ENCODE results near the gene EEFSEC. TPM values are rescaled to one million over a fixed set of nuclear protein-coding genes. Genes with fewer than 3 reads are reported as not detected.

Gene EEFSEC
- total and polyA plus RNA-seq, 2 experiments from 2014 or later: 10.1 to 16.2 TPM

- TF ChIP-seq ZNF114 (CRISPR knock-in tag; IDR thresholded peaks at IDR 0.05): no peak
- no peak for TF ChIP-seq ZNF331 (CRISPR knock-in tag; IDR thresholded peaks at IDR 0.05; ENCODE audit: low read depth)
- TF ChIP-seq, protein P1, sequence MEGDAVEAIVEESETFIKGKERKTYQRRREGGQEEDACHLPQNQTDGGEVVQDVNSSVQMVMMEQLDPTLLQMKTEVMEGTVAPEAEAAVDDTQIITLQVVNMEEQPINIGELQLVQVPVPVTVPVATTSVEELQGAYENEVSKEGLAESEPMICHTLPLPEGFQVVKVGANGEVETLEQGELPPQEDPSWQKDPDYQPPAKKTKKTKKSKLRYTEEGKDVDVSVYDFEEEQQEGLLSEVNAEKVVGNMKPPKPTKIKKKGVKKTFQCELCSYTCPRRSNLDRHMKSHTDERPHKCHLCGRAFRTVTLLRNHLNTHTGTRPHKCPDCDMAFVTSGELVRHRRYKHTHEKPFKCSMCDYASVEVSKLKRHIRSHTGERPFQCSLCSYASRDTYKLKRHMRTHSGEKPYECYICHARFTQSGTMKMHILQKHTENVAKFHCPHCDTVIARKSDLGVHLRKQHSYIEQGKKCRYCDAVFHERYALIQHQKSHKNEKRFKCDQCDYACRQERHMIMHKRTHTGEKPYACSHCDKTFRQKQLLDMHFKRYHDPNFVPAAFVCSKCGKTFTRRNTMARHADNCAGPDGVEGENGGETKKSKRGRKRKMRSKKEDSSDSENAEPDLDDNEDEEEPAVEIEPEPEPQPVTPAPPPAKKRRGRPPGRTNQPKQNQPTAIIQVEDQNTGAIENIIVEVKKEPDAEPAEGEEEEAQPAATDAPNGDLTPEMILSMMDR (conservative IDR thresholded peaks at IDR 0.05; ENCODE audit: low read depth in 2 of 2): no peak
- TF ChIP-seq, protein P2, sequence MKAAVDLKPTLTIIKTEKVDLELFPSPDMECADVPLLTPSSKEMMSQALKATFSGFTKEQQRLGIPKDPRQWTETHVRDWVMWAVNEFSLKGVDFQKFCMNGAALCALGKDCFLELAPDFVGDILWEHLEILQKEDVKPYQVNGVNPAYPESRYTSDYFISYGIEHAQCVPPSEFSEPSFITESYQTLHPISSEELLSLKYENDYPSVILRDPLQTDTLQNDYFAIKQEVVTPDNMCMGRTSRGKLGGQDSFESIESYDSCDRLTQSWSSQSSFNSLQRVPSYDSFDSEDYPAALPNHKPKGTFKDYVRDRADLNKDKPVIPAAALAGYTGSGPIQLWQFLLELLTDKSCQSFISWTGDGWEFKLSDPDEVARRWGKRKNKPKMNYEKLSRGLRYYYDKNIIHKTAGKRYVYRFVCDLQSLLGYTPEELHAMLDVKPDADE (IDR thresholded peaks at IDR 0.05): no peak
- TF ChIP-seq EZH2 (IDR thresholded peaks at IDR 0.05; ENCODE audit: low read depth, unreplicated experiment): no peak
- TF ChIP-seq JUNB (IDR thresholded peaks at IDR 0.05; ENCODE audit: unreplicated experiment): no peak
- no peak for TF ChIP-seq NANOG (IDR thresholded peaks at IDR 0.05; ENCODE audit: borderline replicate concordance)
- TF ChIP-seq POLR2AphosphoS5 (IDR thresholded peaks at IDR 0.05; ENCODE audit: low read depth): no peak
- no peak for TF ChIP-seq STAT1 (IDR thresholded peaks at IDR 0.05; ENCODE audit: unreplicated experiment)
- no peak for TF ChIP-seq CREB1 (CRISPR knock-in tag; IDR thresholded peaks at IDR 0.05; ENCODE audit: low read depth)
- no peak for DNase-seq (ENCODE audit: low spot score)
- Histone ChIP-seq H3K27ac (ENCODE audit: low read depth) (no peak overlapping the region), H3K4me2 (no peak overlapping the region), H3K4me1 (ENCODE audit: insufficient read depth) (peaks cover 13% of the 10 kb centered on the region), H2AFZ (no peak overlapping the region), H3K27me3 (ENCODE audit: insufficient read depth) (no peaks in the 10 kb centered on the region), H4K20me1 (replicated peaks; ENCODE audit: insufficient read depth) (no peaks in the 10 kb centered on the region; the same call in 1 of the 2 replicates), H3K36me3 (ENCODE audit: insufficient read depth) (no peaks in the 10 kb centered on the region), H3K9me2 (ENCODE audit: insufficient read depth) (no peaks in the 10 kb centered on the region), H3K79me2 (replicated peaks; ENCODE audit: insufficient read depth) (no peaks in the 10 kb centered on the region), H3K4me3 (no peak overlapping the region), H3F3A (replicated peaks; ENCODE audit: low read depth) (no peaks in the 10 kb centered on the region)
- Mint-ChIP-seq H3K4me1 (peaks cover 27% of the 10 kb centered on the region), H3K27me3 (ENCODE audit: insufficient read depth, low read depth, poor library complexity) (peaks cover 2% of the 10 kb centered on the region), H3K27ac (no peak overlapping the region), H3K36me3 (ENCODE audit: low read depth) (peaks cover 4% of the 10 kb centered on the region; the same call in 1 of the 3 replicates), H3K9me3 (no peaks in the 10 kb centered on the region), H3K4me3 (no peak overlapping the region)
- no peak for ATAC-seq
Measured at GRCh38 chr3:128348075-128348474, 194.8 kb downstream of the EEFSEC start.

GRCh38 chr3:128348805-128349531 is 195.7 kb downstream of the EEFSEC start:
- DNase-seq (ENCODE audit: low spot score): peak; percentile 49
- H3K27me3 ChIP-seq (ENCODE audit: insufficient read depth): no peaks in the 10 kb centered on the region
- H4K20me1 ChIP-seq (replicated peaks; ENCODE audit: insufficient read depth): no peaks in the 10 kb centered on the region; the same call in 1 of the 2 replicates
- peak; percentile 80 for ATAC-seq
- no peak overlapping the region for H2AFZ ChIP-seq
- H3K4me3 Mint-ChIP-seq: no peak overlapping the region
- no peak overlapping the region for H3K27ac ChIP-seq (ENCODE audit: low read depth)
- H3K9me2 ChIP-seq (ENCODE audit: insufficient read depth): no peaks in the 10 kb centered on the region
- H3F3A ChIP-seq (replicated peaks; ENCODE audit: low read depth): no peaks in the 10 kb centered on the region
- H3K4me1 Mint-ChIP-seq: peaks cover 27% of the 10 kb centered on the region
- H3K36me3 Mint-ChIP-seq (ENCODE audit: low read depth): peaks cover 4% of the 10 kb centered on the region; the same call in 1 of the 3 replicates
- peak overlapping the region; percentile 89 for H3K27ac Mint-ChIP-seq
- H3K79me2 ChIP-seq (replicated peaks; ENCODE audit: insufficient read depth): no peaks in the 10 kb centered on the region
- H3K4me3 ChIP-seq: no peak overlapping the region
- H3K4me1 ChIP-seq (ENCODE audit: insufficient read depth): peaks cover 13% of the 10 kb centered on the region
- no peaks in the 10 kb centered on the region for H3K9me3 Mint-ChIP-seq
- H3K4me2 ChIP-seq: peak overlapping the region; percentile 34; the same call in 1 of the 2 replicates
- peaks cover 2% of the 10 kb centered on the region for H3K27me3 Mint-ChIP-seq (ENCODE audit: insufficient read depth, low read depth, poor library complexity)
- no peaks in the 10 kb centered on the region for H3K36me3 ChIP-seq (ENCODE audit: insufficient read depth)
- TF ChIP-seq, protein P2 (IDR thresholded peaks at IDR 0.05): no peak
- TF ChIP-seq POLR2AphosphoS5 (IDR thresholded peaks at IDR 0.05; ENCODE audit: low read depth) (no peak), REST (IDR thresholded peaks at IDR 0.05; ENCODE audit: unreplicated experiment) (no peak), NANOG (IDR thresholded peaks at IDR 0.05; ENCODE audit: borderline replicate concordance) (no peak), STAT1 (IDR thresholded peaks at IDR 0.05; ENCODE audit: unreplicated experiment) (no peak), EZH2 (IDR thresholded peaks at IDR 0.05; ENCODE audit: low read depth, unreplicated experiment) (no peak), ZNF331 (CRISPR knock-in tag; IDR thresholded peaks at IDR 0.05; ENCODE audit: low read depth) (no peak), JUNB (IDR thresholded peaks at IDR 0.05; ENCODE audit: unreplicated experiment) (no peak), ZNF114 (CRISPR knock-in tag; IDR thresholded peaks at IDR 0.05) (no peak), CREB1 (CRISPR knock-in tag; IDR thresholded peaks at IDR 0.05; ENCODE audit: low read depth) (no peak), EZH2phosphoT487 (IDR thresholded peaks at IDR 0.05; ENCODE audit: unreplicated experiment) (no peak)
- TF ChIP-seq, protein P1 (conservative IDR thresholded peaks at IDR 0.05; ENCODE audit: low read depth in 2 of 2): no peak
